B cell (primary cell): Measurements from ENCODE around the gene ARHGEF33. TPM values are rescaled to one million over a fixed set of nuclear protein-coding genes. Genes with fewer than 3 reads are reported as not detected.
A peak's percentile ranks its signal among the peaks of the same experiment; 100 is the strongest.

Experiments used
- ATAC-seq: fragments of 200-7000 bp; cut with Tn5 transposase; one replicate; pipeline ENCODE4 v1.10.0; 2021; ENCODE audit warnings: low read depth, mild to moderate bottlenecking, moderate number of reproducible peaks, moderate library complexity
- CTCF ChIA-PET: fragments of 350-600 bp; sonication (Branson Sonifier 250); formaldehyde crosslinking; loops from one replicate; lab custom pipeline; 2021; ENCODE audit warnings: antibody characterized with exemption, inconsistent platforms; lab: Charles Lee
- POLR2A ChIA-PET: fragments of 350-600 bp; sonication (Branson Sonifier 250); formaldehyde crosslinking; loops from one replicate; lab custom pipeline; 2021; ENCODE audit warnings: antibody characterized with exemption; lab: Charles Lee
- DNase-seq: peaks from one replicate; pipeline ENCODE4 v3.0.0; 2013
- H2AFZ ChIP-seq: 2 replicates; pipeline ENCODE4 v1.6.1; 2012; ENCODE audit warnings: mild to moderate bottlenecking, low read depth, low read length; ENCODE audit not compliant: insufficient read depth, poor library complexity, severe bottlenecking
- H3K27ac ChIP-seq, 2 donors: 1 replicate in 1 of 2; 2 replicates in 1 of 2; pipeline ENCODE4 v1.5.1; 2012 to 2013; ENCODE audit warnings: low read length in 2 of 2, mild to moderate bottlenecking in 2 of 2, moderate library complexity in 1 of 2
- H3K27me3 ChIP-seq, 4 experiments: fragments of 200-600 bp in 1 of 4; sonication (generic) in 1 of 4; replicated peaks in 1 of 4; 1 replicate in 2 of 4; 2 replicates in 2 of 4; pipeline versions ENCODE4 v1.6.1 to v1.7.0; 2013 to 2016; ENCODE audit warnings: low read length in 3 of 4, mild to moderate bottlenecking in 2 of 4, mixed read lengths in 1 of 4, moderate library complexity in 1 of 4; ENCODE audit not compliant: insufficient read depth in 4 of 4, control insufficient read depth in 3 of 4; ENCODE audit errors: control extremely low read depth in 1 of 4
- H3K36me3 ChIP-seq, 2 experiments: replicated peaks in 1 of 2; 1 replicate in 1 of 2; 2 replicates in 1 of 2; pipeline versions ENCODE4 v1.6.1 to v1.7.1; 2013; ENCODE audit warnings: low read length in 1 of 2; ENCODE audit not compliant: insufficient read depth in 2 of 2, control insufficient read depth in 1 of 2; ENCODE audit errors: control extremely low read depth in 1 of 2, extremely low read depth in 1 of 2
- H3K4me1 ChIP-seq, 2 donors: fragments of 200-600 bp in 1 of 2; sonication (generic) in 1 of 2; 1 replicate in 1 of 2; 2 replicates in 1 of 2; pipeline versions ENCODE4 v1.5.1 to v1.6.1; 2013 to 2017; ENCODE audit warnings: low read length in 2 of 2; ENCODE audit not compliant: control insufficient read depth in 2 of 2, insufficient read depth in 2 of 2
- H3K4me2 ChIP-seq: replicated peaks from 2 replicates; pipeline ENCODE3; 2012; ENCODE audit warnings: mild to moderate bottlenecking, low read depth, low read length; ENCODE audit not compliant: poor library complexity, severe bottlenecking
- H3K4me3 ChIP-seq, 5 experiments: fragments of 200-600 bp in 1 of 5; sonication (generic) in 1 of 5; 1 replicate in 3 of 5; 2 replicates in 2 of 5; pipeline versions ENCODE4 v1.5.1 to v1.7.0; 2011 to 2016; ENCODE audit warnings: low read length in 4 of 5, mild to moderate bottlenecking in 4 of 5, low read depth in 2 of 5, control low read depth in 1 of 5, moderate library complexity in 1 of 5; ENCODE audit not compliant: insufficient read depth in 1 of 5; ENCODE audit errors: control extremely low read depth in 1 of 5, extremely low read depth in 1 of 5
- H3K79me2 ChIP-seq: fragments of 200-600 bp; sonication (generic); one replicate; pipeline ENCODE4 v1.6.0; 2016; ENCODE audit warnings: low read length; ENCODE audit not compliant: control insufficient read depth, insufficient read depth
- H3K9ac ChIP-seq: fragments of 200-600 bp; sonication (generic); 2 replicates; pipeline ENCODE4 v1.6.1; 2017; ENCODE audit warnings: mild to moderate bottlenecking, low read length, moderate library complexity
- H3K9me3 ChIP-seq, 3 donors: one replicate each; pipeline versions ENCODE4 v1.6.1 to v1.7.1; 2013; ENCODE audit warnings: low read length in 2 of 3; ENCODE audit not compliant: control insufficient read depth in 2 of 3, insufficient read depth in 1 of 3; ENCODE audit errors: control extremely low read depth in 1 of 3
- H4K20me1 ChIP-seq: 2 replicates; pipeline ENCODE4 v1.6.0; 2012; ENCODE audit warnings: mild to moderate bottlenecking, low read length; ENCODE audit not compliant: insufficient read depth, control insufficient read depth, poor library complexity, severe bottlenecking
- H3K27ac Mint-ChIP-seq: one replicate; pipeline ENCODE4 v1.8.0; 2021; ENCODE audit warnings: mixed read lengths
- H3K27me3 Mint-ChIP-seq: one replicate; pipeline ENCODE4 v1.8.0; 2021; ENCODE audit warnings: mixed read lengths
- H3K4me1 Mint-ChIP-seq: one replicate; pipeline ENCODE4 v1.8.0; 2021; ENCODE audit warnings: mixed read lengths
- H3K4me3 Mint-ChIP-seq: one replicate; pipeline ENCODE4 v1.8.0; 2021; ENCODE audit warnings: mixed read lengths
- H3K9me3 Mint-ChIP-seq: one replicate; pipeline ENCODE4 v1.8.0; 2022; ENCODE audit warnings: mixed read lengths; ENCODE audit not compliant: insufficient read depth
- CTCF ChIP-seq: fragments of 200-600 bp; IDR thresholded peaks from one replicate; pipeline ENCODE4 v1.8.0; 2022; ENCODE audit warnings: antibody characterized with exemption, mild to moderate bottlenecking
- EZH2 ChIP-seq: IDR thresholded peaks from 2 replicates; pipeline ENCODE4 v1.6.1; 2012; ENCODE audit warnings: borderline replicate concordance, low read depth, mild to moderate bottlenecking, moderate library complexity, low read length; ENCODE audit not compliant: insufficient read depth, poor library complexity, severe bottlenecking
- WGBS: methylation state at CpG from one replicate; pipeline ENCODE4 v1.1.5; 2013; ENCODE audit warnings: missing lambda C conversion rate; ENCODE audit not compliant: insufficient coverage; 5-methylcytosine and 5-hydroxymethylcytosine counted together
- intact Hi-C: fragments of 100-400 bp; cut with micrococcal nuclease; formaldehyde crosslinking; loops from one replicate; pipeline ENCODE4 v1.10.0; 2022
- polyA plus RNA-seq: library from polyadenylated mRNA; depleted of rRNA; stranded (reverse); fragments of >200 nt; gene quantifications from 2 replicates; pipeline ENCODE4 v1.2.3, GENCODE V29; 2012
- total RNA-seq, 2 donors: library from RNA; stranded (reverse); fragments of 120-200 nt in 1 of 2; gene quantifications; 1 replicate in 1 of 2; 2 replicates in 1 of 2; pipeline versions ENCODE4 v1.2.3 to v1.2.4, GENCODE V29; 2013 to 2022

ARHGEF33 gene
- total and polyA plus RNA-seq, 2 donors (not counting 1 experiment from before 2014, with no cell fraction given): 0.04 to 0.20 TPM

- POLR2A ChIA-PET: interaction anchor here (0.5 to 1.5 kb wide), 2 partner anchors 125 to 128 kb away, joined by 3 to 10 read pairs; partner anchors contain the start of gene SRSF7
- no peaks in the 10 kb centered on the region for H3K27me3 ChIP-seq
- CTCF ChIA-PET: interaction anchor here (0.8 to 1.0 kb wide), 2 partner anchors 271 to 354 kb away, joined by 3 read pairs; no protein-coding TSS in a partner anchor
- H4K20me1 ChIP-seq: no peaks in the 10 kb centered on the region
- H2AFZ ChIP-seq: peak within 1 kb of the TSS; percentile 91
- peak within 1 kb of the TSS; percentile 42 to 63 for H3K27ac ChIP-seq
- H3K9me3 Mint-ChIP-seq: peaks cover 5% of the 10 kb centered on the region
- H3K4me3 ChIP-seq: peak within 1 kb of the TSS; percentile 70 to 84 (median 83)
- DNase-seq (peak; percentile 84), ATAC-seq (peak; percentile 95)
- WGBS: 2% methylated on average over 50 of the region's 52 CpGs
- peak within 1 kb of the TSS; percentile 85 for H3K9ac ChIP-seq
- peaks cover 25% of the 10 kb centered on the region for H3K4me1 Mint-ChIP-seq
- H3K4me2 ChIP-seq: peak within 1 kb of the TSS; percentile 81
- TF ChIP-seq CTCF (no peak), EZH2 (no peak)
- H3K27ac Mint-ChIP-seq: peak within 1 kb of the TSS; percentile 88
- intact Hi-C loops: loop anchor here (1.0 to 2.0 kb wide), 2 partner anchors 97 to 125 kb away; partner anchors contain the start of genes GEMIN6 and SRSF7
- H3K27me3 Mint-ChIP-seq: no peaks in the 10 kb centered on the region
- H3K4me3 Mint-ChIP-seq: peak within 1 kb of the TSS; percentile 97
- H3K4me1 ChIP-seq: peaks cover 12 to 18% of the 10 kb centered on the region in 2 donors
- peaks cover 0 to 6% (median 4%) of the 10 kb centered on the region in 3 donors for H3K9me3 ChIP-seq
- H3K79me2 ChIP-seq: peaks cover 45% of the 10 kb centered on the region
- H3K36me3 ChIP-seq: no peaks in the 10 kb centered on the region
Observed at GRCh38 chr2:38875576-38876367, 13.9 kb upstream of the ARHGEF33 start, which contains the start of the genes DHX57 and MORN2. DHX57 (minus strand) TSS chr2:38875934; CDS start chr2:38868405, 7,529 bp downstream. MORN2 (plus strand) TSS chr2:38875976.
